ENCODE results near the gene KIF26B.

KIF26B gene

DNA sequence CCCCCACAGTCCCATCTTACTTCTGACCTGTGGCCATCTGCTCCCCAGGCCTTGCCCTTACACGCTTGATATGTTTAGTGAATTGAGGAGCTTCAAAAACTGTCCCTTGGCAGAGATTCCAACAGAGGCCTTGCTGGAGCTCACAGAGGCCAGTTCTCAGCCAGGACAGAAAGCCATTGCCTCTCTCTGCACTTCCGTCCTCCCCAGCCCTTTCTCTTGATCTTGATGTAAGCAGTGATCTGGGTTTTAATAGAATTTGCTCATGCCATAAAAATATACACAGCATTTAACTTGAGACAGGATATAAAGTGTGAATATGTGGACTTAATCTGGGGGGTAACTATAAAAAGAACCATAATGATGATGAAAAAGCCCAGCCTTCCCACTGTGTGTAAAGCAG lies 453.5 kb downstream of the KIF26B start:
- no peak for DNase-seq (ENCODE audit: low read depth)
- no peak overlapping the region for H3K4me3 ChIP-seq (ENCODE audit: low read depth, low read length)
- TF ChIP-seq, protein P1, sequence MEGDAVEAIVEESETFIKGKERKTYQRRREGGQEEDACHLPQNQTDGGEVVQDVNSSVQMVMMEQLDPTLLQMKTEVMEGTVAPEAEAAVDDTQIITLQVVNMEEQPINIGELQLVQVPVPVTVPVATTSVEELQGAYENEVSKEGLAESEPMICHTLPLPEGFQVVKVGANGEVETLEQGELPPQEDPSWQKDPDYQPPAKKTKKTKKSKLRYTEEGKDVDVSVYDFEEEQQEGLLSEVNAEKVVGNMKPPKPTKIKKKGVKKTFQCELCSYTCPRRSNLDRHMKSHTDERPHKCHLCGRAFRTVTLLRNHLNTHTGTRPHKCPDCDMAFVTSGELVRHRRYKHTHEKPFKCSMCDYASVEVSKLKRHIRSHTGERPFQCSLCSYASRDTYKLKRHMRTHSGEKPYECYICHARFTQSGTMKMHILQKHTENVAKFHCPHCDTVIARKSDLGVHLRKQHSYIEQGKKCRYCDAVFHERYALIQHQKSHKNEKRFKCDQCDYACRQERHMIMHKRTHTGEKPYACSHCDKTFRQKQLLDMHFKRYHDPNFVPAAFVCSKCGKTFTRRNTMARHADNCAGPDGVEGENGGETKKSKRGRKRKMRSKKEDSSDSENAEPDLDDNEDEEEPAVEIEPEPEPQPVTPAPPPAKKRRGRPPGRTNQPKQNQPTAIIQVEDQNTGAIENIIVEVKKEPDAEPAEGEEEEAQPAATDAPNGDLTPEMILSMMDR (conservative IDR thresholded peaks at IDR 0.05; ENCODE audit: low read depth, low read length): no peak

DNA sequence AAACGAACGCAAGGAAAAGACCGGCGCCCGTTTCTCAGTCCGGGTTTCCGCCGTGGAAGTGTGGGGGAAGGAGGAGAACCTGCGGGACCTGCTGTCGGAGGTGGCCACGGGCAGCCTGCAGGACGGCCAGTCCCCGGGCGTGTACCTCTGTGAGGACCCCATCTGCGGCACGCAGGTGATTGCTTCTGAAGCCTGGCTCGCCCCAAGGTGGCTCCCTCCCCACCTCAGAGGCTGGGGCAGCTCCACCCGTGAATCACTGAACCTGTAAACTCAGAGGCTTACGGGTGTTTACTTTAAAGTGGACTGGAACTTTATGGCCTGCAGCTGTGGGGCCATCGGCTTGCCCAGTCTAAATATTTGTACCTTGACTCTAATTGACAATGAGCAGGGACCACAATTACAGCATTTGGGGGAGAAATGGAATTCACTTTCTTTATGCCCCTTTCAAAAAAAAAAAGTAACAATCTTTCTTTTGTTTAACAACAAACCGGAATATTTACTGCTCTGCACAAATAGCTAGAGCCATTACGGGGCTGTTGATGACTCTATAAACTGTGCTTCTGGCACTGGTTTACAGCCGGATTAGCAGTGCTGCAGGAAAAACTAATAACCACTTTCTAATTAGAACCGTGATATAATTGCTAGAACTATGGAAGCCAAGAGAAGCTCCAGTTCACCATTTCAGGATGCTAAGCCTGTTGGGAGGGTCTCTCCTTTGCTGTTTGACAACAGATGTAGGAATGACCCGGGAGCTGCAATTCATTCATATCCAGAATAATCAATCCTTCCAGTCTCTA lies 454.8 kb downstream of the KIF26B start:
- H3K4me3 ChIP-seq (ENCODE audit: low read depth, low read length): no peak overlapping the region
- DNase-seq (ENCODE audit: low read depth): no peak
- TF ChIP-seq, protein P1 (conservative IDR thresholded peaks at IDR 0.05; ENCODE audit: low read depth, low read length): no peak

DNA sequence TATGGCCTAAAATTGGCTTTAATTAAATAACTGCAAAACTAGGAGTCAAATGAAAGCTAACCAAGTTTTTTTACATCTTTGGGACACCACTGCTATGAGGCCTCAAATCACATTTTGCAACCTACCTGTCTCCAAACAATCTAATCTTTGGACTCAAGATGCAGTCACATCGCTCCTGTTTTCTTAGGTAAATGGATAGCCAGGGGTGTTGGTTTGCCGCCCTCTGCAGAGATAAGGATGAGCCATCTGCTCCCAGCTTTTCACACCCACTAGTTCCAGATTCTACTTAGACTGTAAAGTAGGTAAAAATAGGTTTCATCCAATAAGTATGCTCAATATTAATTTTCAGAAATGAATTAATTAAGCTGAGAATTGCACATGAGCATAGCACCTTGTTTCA lies 456.5 kb downstream of the KIF26B start:
- TF ChIP-seq, protein P1 (conservative IDR thresholded peaks at IDR 0.05; ENCODE audit: low read depth, low read length): no peak
- no peak for DNase-seq (ENCODE audit: low read depth)
- H3K4me3 ChIP-seq (ENCODE audit: low read depth, low read length): no peak overlapping the region

DNA sequence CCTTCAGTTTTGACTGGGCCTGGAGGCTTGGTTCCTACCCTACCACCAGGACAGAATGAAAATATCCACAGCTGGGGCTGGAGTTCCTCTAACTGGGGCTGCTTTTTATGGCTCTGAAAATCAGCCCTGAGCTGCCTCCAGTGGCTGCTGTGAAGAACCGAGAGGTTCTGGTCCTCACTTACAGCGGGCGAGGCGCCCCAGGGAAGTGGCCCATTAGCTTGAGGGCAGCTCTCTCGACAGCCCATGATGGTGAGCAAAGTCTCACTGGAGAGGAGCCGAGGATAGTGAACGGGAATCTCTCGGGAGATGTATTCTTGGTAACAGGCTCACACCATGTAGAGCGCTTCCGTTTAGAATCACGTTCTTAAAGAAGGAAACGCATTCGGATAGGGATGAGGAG lies 459.7 kb downstream of the KIF26B start:
- no peak overlapping the region for H3K4me3 ChIP-seq (ENCODE audit: low read depth, low read length)
- DNase-seq (ENCODE audit: low read depth): no peak
- TF ChIP-seq, protein P1 (conservative IDR thresholded peaks at IDR 0.05; ENCODE audit: low read depth, low read length): no peak

DNA sequence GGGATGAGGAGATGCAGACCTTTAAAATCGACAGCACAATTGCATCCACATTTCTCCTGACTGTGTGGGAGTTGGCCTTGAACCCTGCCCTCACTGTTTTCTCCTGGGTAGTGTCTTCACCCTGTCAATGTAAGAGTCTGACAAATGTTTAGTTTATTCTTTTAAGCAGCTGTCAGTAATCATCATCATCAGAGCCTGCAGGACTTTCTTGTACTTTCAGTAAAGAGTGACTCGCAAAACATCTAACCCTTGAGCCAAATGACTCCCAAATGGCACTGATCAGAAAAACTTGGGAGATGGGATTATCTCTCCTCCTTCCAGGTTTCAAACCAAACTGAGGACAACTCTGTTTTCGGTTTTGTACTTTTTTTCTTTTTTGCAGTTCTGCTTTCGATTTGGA lies 460.2 kb downstream of the KIF26B start:
- H3K4me3 ChIP-seq (ENCODE audit: low read depth, low read length): no peak overlapping the region
- DNase-seq (ENCODE audit: low read depth): no peak
- TF ChIP-seq, protein P1 (conservative IDR thresholded peaks at IDR 0.05; ENCODE audit: low read depth, low read length): no peak

DNA sequence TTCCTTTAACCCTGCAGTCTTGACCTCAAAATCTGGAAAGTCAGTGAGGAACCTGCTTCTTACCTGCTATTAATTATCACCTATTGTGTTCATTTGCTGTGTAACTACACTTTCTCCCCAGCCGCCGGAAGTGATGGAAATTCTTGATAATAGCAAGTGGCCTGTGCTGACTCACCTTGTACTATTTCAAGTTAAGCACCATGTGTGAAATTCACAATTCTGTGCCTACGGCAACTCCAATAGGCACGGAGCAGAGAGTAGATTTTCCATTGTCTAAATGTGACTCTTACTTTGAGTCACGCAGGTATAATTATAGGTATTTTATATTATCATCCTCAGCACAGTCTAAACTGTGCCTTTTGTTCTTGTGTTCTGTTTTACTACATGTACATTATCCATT lies 466.8 kb downstream of the KIF26B start:
- DNase-seq (ENCODE audit: low read depth): no peak
- TF ChIP-seq, protein P1 (conservative IDR thresholded peaks at IDR 0.05; ENCODE audit: low read depth, low read length): no peak
- H3K4me3 ChIP-seq (ENCODE audit: low read depth, low read length): no peak overlapping the region
